ENCODE data around the gene ATAT1.

ATAT1 gene

GRCh38 chr6:30599625-30600324 lies 26.9 kb upstream of the ATAT1 start:
- no peaks in the 10 kb centered on the region for H3K9me3 ChIP-seq (ENCODE audit: insufficient read depth, low read length)
- H3K4me2 ChIP-seq (ENCODE audit: low read depth, low read length, poor library complexity, severe bottlenecking) = no peak overlapping the region
- peaks cover 28% of the 10 kb centered on the region for H3K36me3 ChIP-seq (ENCODE audit: low read length)
- H3K9ac ChIP-seq (ENCODE audit: low read length) = no peak overlapping the region
- H3K9me2 ChIP-seq (replicated peaks; ENCODE audit: insufficient read depth, low read length) = no peaks in the 10 kb centered on the region
- peaks cover 31% of the 10 kb centered on the region for H3F3A ChIP-seq (ENCODE audit: insufficient read depth)
- no peaks in the 10 kb centered on the region for H3K79me2 ChIP-seq (ENCODE audit: insufficient read depth, low read length)
- no peak overlapping the region for H3K4me3 ChIP-seq (ENCODE audit: insufficient read depth, low read length, poor library complexity, severe bottlenecking)
- no peaks in the 10 kb centered on the region for H4K20me1 ChIP-seq (ENCODE audit: low read depth, low read length)
- no peak overlapping the region for H3K27ac ChIP-seq (ENCODE audit: low read depth, low read length)
- no peaks in the 10 kb centered on the region for H3K27me3 ChIP-seq (ENCODE audit: low read length)
- H2AFZ ChIP-seq (ENCODE audit: low read depth, low read length, severe bottlenecking) = no peak overlapping the region
- TF ChIP-seq CTCF (IDR thresholded peaks at IDR 0.05; ENCODE audit: insufficient read depth, low read length, poor library complexity, severe bottlenecking) = no peak
- no peak for TF ChIP-seq EZH2phosphoT487 (conservative IDR thresholded peaks at IDR 0.05; ENCODE audit: low read length)

- Histone ChIP-seq H2AFZ (ENCODE audit: low read depth, low read length, severe bottlenecking) (no peak overlapping the region), H3K36me3 (ENCODE audit: low read length) (peaks cover 34% of the 10 kb centered on the region), H3K9me2 (replicated peaks; ENCODE audit: insufficient read depth, low read length) (no peaks in the 10 kb centered on the region), H3K4me2 (ENCODE audit: low read depth, low read length, poor library complexity, severe bottlenecking) (no peak overlapping the region), H3K9ac (ENCODE audit: low read length) (no peak overlapping the region), H3F3A (ENCODE audit: insufficient read depth) (peaks cover 28% of the 10 kb centered on the region), H3K79me2 (ENCODE audit: insufficient read depth, low read length) (no peaks in the 10 kb centered on the region), H3K27me3 (ENCODE audit: low read length) (no peaks in the 10 kb centered on the region), H4K20me1 (ENCODE audit: low read depth, low read length) (no peaks in the 10 kb centered on the region), H3K27ac (ENCODE audit: low read depth, low read length) (no peak overlapping the region), H3K9me3 (ENCODE audit: insufficient read depth, low read length) (no peaks in the 10 kb centered on the region), H3K4me3 (ENCODE audit: insufficient read depth, low read length, poor library complexity, severe bottlenecking) (no peak overlapping the region)
- no peak for TF ChIP-seq EZH2phosphoT487 (conservative IDR thresholded peaks at IDR 0.05; ENCODE audit: low read length)
- TF ChIP-seq CTCF (IDR thresholded peaks at IDR 0.05; ENCODE audit: insufficient read depth, low read length, poor library complexity, severe bottlenecking) = no peak
Measured at GRCh38 chr6:30600451-30600961, 26.2 kb upstream of the ATAT1 start.

GRCh38 chr6:30601436-30601814 lies 25.2 kb upstream of the ATAT1 start:
- Histone ChIP-seq H2AFZ (ENCODE audit: low read depth, low read length, severe bottlenecking) (no peak overlapping the region), H3K79me2 (ENCODE audit: insufficient read depth, low read length) (no peaks in the 10 kb centered on the region), H3K36me3 (ENCODE audit: low read length) (peaks cover 42% of the 10 kb centered on the region), H3K9me2 (replicated peaks; ENCODE audit: insufficient read depth, low read length) (no peaks in the 10 kb centered on the region), H3K4me2 (ENCODE audit: low read depth, low read length, poor library complexity, severe bottlenecking) (no peak overlapping the region), H3F3A (ENCODE audit: insufficient read depth) (peaks cover 28% of the 10 kb centered on the region), H4K20me1 (ENCODE audit: low read depth, low read length) (no peaks in the 10 kb centered on the region), H3K9me3 (ENCODE audit: insufficient read depth, low read length) (no peaks in the 10 kb centered on the region), H3K27me3 (ENCODE audit: low read length) (no peaks in the 10 kb centered on the region), H3K4me3 (ENCODE audit: insufficient read depth, low read length, poor library complexity, severe bottlenecking) (no peak overlapping the region), H3K9ac (ENCODE audit: low read length) (no peak overlapping the region), H3K27ac (ENCODE audit: low read depth, low read length) (no peak overlapping the region)
- no peak for TF ChIP-seq EZH2phosphoT487 (conservative IDR thresholded peaks at IDR 0.05; ENCODE audit: low read length)
- TF ChIP-seq CTCF (IDR thresholded peaks at IDR 0.05; ENCODE audit: insufficient read depth, low read length, poor library complexity, severe bottlenecking) = no peak

All from SU-DHL-6 (cell line).